Activated naive CD8-positive, alpha-beta T cell treated with anti-CD3 and anti-CD28 coated beads for 36 hours (primary cell): Measurements from ENCODE around the gene UBTF. TPM values are rescaled to one million over a fixed set of nuclear protein-coding genes. Genes with fewer than 3 reads are reported as not detected.

ENCODE experiments used
- DNase-seq: peaks from one replicate; pipeline ENCODE4 v3.0.0; 2021
- H3K27ac Mint-ChIP-seq: one replicate; pipeline ENCODE4 v1.8.0; 2022; ENCODE audit warnings: mild to moderate bottlenecking, moderate library complexity, mixed read lengths
- H3K27me3 Mint-ChIP-seq: one replicate; pipeline ENCODE4 v1.8.0; 2022; ENCODE audit warnings: mild to moderate bottlenecking, mixed read lengths
- H3K36me3 Mint-ChIP-seq: one replicate; pipeline ENCODE4 v1.8.0; 2021; ENCODE audit warnings: mild to moderate bottlenecking, mixed read lengths
- H3K4me1 Mint-ChIP-seq: one replicate; pipeline ENCODE4 v1.8.0; 2021; ENCODE audit warnings: mixed read lengths
- H3K4me3 Mint-ChIP-seq: one replicate; pipeline ENCODE4 v1.8.0; 2022; ENCODE audit warnings: mild to moderate bottlenecking, moderate library complexity, mixed read lengths
- H3K9me3 Mint-ChIP-seq: one replicate; pipeline ENCODE4 v1.8.0; 2022; ENCODE audit warnings: mixed read lengths
- total RNA-seq, 2 experiments: library from RNA; stranded (reverse); gene quantifications; one replicate each; pipeline ENCODE4 v1.2.3, GENCODE V29; 2021

UBTF gene
- total RNA-seq, 2 experiments from 2014 or later = 158 to 169 TPM

GRCh38 chr17:44199553-44200477, 19.7 kb downstream of the UBTF start, which contains the start of gene ATXN7L3:
TSS of gene ATXN7L3 (minus strand) at chr17:44199884. CDS start at chr17:44198070, 1,814 bp downstream.
- Mint-ChIP-seq H3K9me3 (no peaks in the 10 kb centered on the region), H3K4me3 (peak within 1 kb of the TSS; percentile 89), H3K4me1 (peaks cover 41% of the 10 kb centered on the region), H3K27ac (peak within 1 kb of the TSS; percentile 94), H3K27me3 (no peaks in the 10 kb centered on the region), H3K36me3 (peaks cover 5% of the 10 kb centered on the region)
- DNase-seq = peak; percentile 99

- H3K4me1 Mint-ChIP-seq = peaks cover 39% of the 10 kb centered on the region
- DNase-seq = peak; percentile 66
- H3K27ac Mint-ChIP-seq = peak overlapping the region; percentile 90
Measured at GRCh38 chr17:44198721-44199552, 20.5 kb downstream of the UBTF start.

DNA sequence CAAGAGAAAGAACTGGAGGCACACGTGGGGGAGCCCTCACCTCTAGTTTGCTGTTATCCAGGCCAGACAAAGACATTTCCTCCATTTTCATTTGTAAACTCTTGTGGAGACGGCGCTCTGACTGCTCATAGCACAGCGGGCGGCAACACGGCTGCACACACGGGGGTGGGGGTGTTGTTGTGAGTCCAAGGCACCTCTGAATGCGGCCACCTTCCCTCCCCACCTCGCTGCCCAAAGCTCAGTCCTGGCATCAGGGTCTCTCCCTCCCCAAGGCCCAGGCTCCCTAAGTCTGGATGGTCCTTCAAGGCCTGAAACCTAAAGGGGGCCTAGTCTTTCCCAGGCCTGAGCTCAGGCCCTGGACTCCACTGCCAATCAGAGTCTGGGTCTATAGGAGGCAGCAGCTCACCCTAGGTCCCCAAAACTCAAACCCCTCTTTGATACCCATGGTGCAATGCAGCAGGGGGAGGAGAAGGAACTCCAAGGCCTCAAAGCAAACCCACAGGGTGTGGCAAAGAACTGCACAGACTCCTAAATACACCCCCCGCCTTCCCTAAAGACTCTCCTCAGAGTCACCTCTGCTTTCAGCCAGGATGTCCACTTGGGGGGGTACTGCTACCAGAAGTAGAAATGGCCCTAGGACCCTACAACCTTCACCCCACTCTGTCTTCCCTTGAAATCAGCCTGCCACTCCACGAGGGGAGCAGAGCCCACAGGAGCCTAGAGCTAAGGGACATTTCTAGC, 21.3 kb downstream of the UBTF start:
- peak; percentile 45 for DNase-seq
- peaks cover 5% of the 10 kb centered on the region for H3K36me3 Mint-ChIP-seq
- peak overlapping the region; percentile 86 for H3K4me3 Mint-ChIP-seq
- peaks cover 31% of the 10 kb centered on the region for H3K4me1 Mint-ChIP-seq
- peak overlapping the region; percentile 90 for H3K27ac Mint-ChIP-seq
- H3K27me3 Mint-ChIP-seq = no peaks in the 10 kb centered on the region
- no peaks in the 10 kb centered on the region for H3K9me3 Mint-ChIP-seq

More at GRCh38 chr17:44198721-44199552, 20.5 kb downstream of the UBTF start:
- H3K27me3 Mint-ChIP-seq = no peaks in the 10 kb centered on the region
- H3K4me3 Mint-ChIP-seq = peak overlapping the region; percentile 86
- H3K9me3 Mint-ChIP-seq = no peaks in the 10 kb centered on the region
- peaks cover 5% of the 10 kb centered on the region for H3K36me3 Mint-ChIP-seq

DNA sequence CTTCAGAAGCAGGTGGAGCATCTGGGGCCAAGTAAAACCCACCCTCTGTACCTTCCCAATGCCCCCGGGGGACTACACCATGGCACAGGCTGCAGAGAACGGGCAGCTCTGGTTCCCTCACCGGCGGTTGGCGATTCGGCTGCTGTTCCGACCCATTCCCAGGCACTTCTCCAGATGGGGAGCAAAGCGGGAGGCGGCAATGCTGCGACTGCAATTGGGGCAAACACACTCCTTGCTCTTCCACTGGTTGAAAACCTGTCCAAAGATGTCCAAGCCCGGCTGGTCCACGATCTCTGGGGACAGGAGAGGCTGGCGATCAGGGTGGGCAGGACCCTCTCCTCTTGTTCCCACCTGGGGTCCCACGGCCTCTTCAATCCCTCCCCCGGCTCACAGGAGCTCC, 22.4 kb downstream of the UBTF start:
- no peaks in the 10 kb centered on the region for H3K27me3 Mint-ChIP-seq

DNA sequence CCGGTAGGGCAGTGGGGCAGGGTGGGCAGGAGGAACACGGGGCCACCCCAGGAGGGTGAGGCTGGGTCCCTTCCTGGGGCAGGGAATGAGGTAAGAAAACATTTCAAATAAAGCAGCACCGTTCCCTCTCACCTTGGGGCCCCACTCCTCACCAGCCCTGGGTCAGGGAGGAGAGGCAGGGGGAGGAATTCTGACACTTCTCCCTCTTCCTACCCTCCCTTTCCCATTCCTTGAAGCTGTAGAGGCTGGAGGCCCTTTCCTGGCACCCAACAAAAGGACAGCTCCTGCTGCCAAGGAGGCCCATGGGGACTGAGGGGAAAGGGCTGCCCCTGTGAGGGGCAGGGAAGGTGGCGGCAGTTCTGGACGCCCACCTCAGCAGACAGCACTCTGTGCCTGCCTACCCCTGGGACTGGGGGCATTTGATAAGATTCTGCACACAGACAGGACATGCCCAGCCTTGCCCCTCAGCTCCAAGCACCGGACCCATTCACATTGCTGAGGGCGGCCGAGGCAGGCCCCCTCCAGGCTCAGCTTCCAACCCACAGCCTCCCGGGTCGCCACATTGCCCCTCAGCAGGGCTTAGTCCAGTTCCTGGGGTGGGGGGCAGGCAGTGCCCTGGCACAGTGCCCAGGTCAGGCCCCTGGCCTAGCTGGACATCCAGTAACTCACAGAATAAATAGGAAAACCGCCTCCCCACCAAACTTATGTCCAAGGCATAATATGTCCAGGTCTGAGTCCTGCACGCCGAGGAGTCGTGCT, 26.0 kb downstream of the UBTF start:
- Mint-ChIP-seq H3K4me3 (no peak overlapping the region), H3K27ac (no peak overlapping the region), H3K9me3 (no peaks in the 10 kb centered on the region), H3K27me3 (no peaks in the 10 kb centered on the region), H3K4me1 (peaks cover 27% of the 10 kb centered on the region), H3K36me3 (peaks cover 15% of the 10 kb centered on the region)
- DNase-seq = no peak

More for the DNA sequence above, 22.4 kb downstream of the UBTF start:
- DNase-seq = no peak
- Mint-ChIP-seq H3K4me3 (no peak overlapping the region), H3K9me3 (no peaks in the 10 kb centered on the region), H3K36me3 (peaks cover 7% of the 10 kb centered on the region), H3K4me1 (peaks cover 26% of the 10 kb centered on the region), H3K27ac (peak overlapping the region; percentile 90)

DNA sequence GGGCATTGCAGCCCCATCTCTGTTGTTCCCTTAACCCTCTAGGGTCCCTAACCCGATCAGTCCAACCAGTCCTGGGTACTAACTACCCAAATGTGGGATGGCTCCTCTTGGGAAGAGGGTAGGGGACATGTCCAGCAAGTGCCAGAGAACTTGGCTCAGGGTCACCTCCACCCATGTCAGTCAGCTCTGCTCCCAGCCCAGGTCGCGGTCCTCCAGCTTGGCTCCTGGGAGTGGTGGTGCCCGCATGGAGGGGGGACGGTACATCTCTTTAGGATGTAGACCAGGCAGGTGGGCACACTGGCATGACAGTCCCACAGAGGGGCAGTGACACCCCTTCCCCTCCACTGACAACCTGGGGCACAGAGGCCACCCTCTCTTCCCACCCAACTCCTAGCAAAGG, 26.7 kb downstream of the UBTF start:
- Mint-ChIP-seq H3K27me3 (no peaks in the 10 kb centered on the region), H3K36me3 (peaks cover 15% of the 10 kb centered on the region), H3K4me1 (peaks cover 27% of the 10 kb centered on the region), H3K4me3 (no peak overlapping the region), H3K9me3 (no peaks in the 10 kb centered on the region), H3K27ac (no peak overlapping the region)
- DNase-seq = no peak

DNA sequence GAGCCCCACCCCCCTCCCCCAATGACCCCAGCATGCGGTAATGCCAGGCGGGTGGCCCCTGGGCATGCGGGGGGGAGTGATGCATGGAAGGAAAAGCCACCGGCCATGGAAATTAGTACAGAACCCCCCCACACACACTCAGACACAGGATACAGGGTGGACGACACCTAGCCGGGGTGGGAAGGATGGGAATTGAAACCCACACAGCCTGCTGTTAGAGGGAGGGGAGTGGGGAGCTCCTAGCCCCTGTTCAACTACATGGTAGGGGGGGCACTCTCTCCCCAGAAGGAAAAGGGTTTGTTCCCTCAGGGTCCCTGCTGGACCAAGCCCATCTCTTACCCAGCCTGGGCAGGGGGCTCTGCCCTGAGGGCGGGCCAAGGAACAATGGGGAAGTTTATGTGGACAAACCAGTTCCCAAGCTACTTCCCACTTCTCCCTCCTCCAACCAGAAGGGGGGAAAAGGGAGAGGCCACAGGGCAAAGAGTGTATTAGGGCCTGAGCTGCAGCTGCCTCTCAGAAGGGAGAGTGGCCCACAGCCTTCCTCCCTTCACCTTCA, 27.5 kb downstream of the UBTF start:
- no peaks in the 10 kb centered on the region for H3K9me3 Mint-ChIP-seq
- H3K36me3 Mint-ChIP-seq = peaks cover 15% of the 10 kb centered on the region
- no peak overlapping the region for H3K4me3 Mint-ChIP-seq
- no peak for DNase-seq
- H3K27me3 Mint-ChIP-seq = no peaks in the 10 kb centered on the region
- H3K4me1 Mint-ChIP-seq = peaks cover 23% of the 10 kb centered on the region
- no peak overlapping the region for H3K27ac Mint-ChIP-seq

DNA sequence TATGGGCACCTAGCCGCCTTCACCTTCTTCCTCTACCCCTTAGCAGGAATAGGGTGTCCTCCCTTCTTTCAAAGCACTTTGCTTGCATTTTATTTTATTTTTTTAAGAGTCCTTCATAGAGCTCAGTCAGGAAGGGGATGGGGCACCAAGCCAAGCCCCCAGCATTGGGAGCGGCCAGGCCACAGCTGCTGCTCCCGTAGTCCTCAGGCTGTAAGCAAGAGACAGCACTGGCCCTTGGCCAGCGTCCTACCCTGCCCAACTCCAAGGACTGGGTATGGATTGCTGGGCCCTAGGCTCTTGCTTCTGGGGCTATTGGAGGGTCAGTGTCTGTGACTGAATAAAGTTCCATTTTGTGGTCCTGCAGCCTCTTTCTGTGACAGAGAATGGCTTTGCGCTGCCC, 28.1 kb downstream of the UBTF start:
- DNase-seq = no peak
- peaks cover 21% of the 10 kb centered on the region for H3K4me1 Mint-ChIP-seq
- H3K27me3 Mint-ChIP-seq = no peaks in the 10 kb centered on the region
- no peaks in the 10 kb centered on the region for H3K9me3 Mint-ChIP-seq
- H3K36me3 Mint-ChIP-seq = peaks cover 14% of the 10 kb centered on the region
- no peak overlapping the region for H3K4me3 Mint-ChIP-seq
- H3K27ac Mint-ChIP-seq = peak overlapping the region; percentile 47

- no peaks in the 10 kb centered on the region for H3K9me3 Mint-ChIP-seq
- peak overlapping the region; percentile 63 for H3K27ac Mint-ChIP-seq
- DNase-seq = no peak
- peaks cover 21% of the 10 kb centered on the region for H3K4me1 Mint-ChIP-seq
- no peaks in the 10 kb centered on the region for H3K27me3 Mint-ChIP-seq
- H3K4me3 Mint-ChIP-seq = no peak overlapping the region
- H3K36me3 Mint-ChIP-seq = peaks cover 18% of the 10 kb centered on the region
Measured at GRCh38 chr17:44190481-44190880, 29.0 kb downstream of the UBTF start.

DNA sequence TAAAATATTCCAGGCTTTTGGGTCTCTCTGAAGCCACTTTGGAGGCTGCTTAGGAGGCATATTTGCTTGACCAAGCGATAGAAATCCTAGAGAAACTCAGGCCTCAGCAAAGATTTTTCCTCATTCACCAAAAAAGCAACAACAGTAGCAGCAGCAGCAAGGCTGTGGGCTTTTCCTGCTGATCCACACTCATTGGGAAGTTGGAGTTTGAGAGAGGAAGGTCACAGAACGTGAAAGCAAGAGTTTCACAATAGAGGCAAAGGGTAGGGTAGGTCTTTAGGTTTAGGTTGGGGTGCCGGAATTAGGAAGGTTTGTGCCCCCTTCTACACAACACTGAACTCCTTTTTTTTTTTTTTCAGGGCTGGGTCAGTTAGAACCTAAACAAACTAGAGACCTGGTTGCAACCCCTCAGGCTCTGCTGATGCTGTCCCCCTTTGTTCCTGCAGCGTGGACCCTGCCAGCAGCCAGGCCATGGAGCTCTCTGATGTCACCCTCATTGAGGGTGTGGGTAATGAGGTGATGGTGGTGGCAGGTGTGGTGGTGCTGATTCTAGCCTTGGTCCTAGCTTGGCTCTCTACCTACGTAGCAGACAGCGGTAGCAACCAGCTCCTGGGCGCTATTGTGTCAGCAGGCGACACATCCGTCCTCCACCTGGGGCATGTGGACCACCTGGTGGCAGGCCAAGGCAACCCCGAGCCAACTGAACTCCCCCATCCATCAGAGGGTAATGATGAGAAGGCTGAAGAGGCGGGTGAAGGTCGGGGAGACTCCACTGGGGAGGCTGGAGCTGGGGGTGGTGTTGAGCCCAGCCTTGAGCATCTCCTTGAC, 30.7 kb downstream of the UBTF start:
- Mint-ChIP-seq H3K4me3 (peak overlapping the region; percentile 100), H3K27me3 (no peaks in the 10 kb centered on the region), H3K9me3 (no peaks in the 10 kb centered on the region), H3K4me1 (peaks cover 32% of the 10 kb centered on the region), H3K36me3 (peaks cover 20% of the 10 kb centered on the region), H3K27ac (peak overlapping the region; percentile 99)
- DNase-seq = no peak

DNA sequence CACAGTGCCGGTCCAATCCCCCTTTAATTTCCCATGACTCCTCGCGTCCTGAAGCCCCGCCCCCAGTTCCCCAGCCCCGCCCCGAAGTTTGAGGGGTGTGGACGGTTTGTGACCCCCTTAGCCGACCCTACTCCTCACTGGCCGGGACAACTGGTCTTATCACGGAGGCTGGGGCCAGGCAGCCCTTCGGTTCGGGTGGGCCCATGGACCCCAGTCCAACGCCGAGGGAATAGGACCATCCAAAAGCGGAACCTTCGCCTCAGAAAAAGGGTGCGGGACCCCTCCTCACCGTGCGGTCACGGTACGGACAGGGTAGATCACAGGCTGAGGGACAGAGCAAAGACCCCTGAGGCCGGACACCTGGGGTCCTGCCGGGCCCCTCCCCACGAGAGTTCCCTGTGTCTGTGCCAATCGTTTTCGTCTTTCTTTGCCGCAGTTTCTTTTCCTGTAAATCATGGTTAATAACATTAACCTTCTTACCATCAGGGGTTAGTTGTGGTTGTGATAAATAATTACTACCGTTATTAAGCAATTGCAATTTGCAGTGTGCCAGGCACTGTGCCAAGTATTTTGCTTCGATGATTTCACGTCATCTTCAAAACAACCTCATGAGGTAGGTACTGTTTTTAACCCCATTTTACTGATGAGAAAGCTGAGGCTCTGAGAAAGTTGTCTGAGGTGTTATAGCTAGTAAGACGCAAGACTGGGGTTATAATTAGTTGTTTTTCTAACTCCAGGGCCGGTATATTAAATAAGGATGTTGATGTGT, 32.2 kb downstream of the UBTF start:
- H3K4me3 Mint-ChIP-seq = peak overlapping the region; percentile 100
- H3K9me3 Mint-ChIP-seq = no peaks in the 10 kb centered on the region
- H3K27ac Mint-ChIP-seq = peak overlapping the region; percentile 99
- H3K36me3 Mint-ChIP-seq = peaks cover 18% of the 10 kb centered on the region
- no peaks in the 10 kb centered on the region for H3K27me3 Mint-ChIP-seq
- peaks cover 38% of the 10 kb centered on the region for H3K4me1 Mint-ChIP-seq
- DNase-seq = no peak

GRCh38 chr17:44186307-44187130, 33.0 kb downstream of the UBTF start, which contains the start of gene TMUB2:
TSS of gene TMUB2 (plus strand) at chr17:44186972. CDS start at chr17:44187709, 737 bp downstream.
- Mint-ChIP-seq H3K9me3 (no peaks in the 10 kb centered on the region), H3K4me1 (peaks cover 40% of the 10 kb centered on the region), H3K36me3 (peaks cover 21% of the 10 kb centered on the region), H3K4me3 (peak within 1 kb of the TSS; percentile 100), H3K27me3 (no peaks in the 10 kb centered on the region), H3K27ac (peak within 1 kb of the TSS; percentile 99)
- peak; percentile 99 for DNase-seq
